Testis (tissue), 2 donors: ENCODE measurements around the gene TNFAIP3.

ENCODE experiments used
- CTCF ChIP-seq, 3 experiments: fragments of 450-650 bp in 2 of 3; fragments of 200-600 bp in 1 of 3; sonication (generic) in 1 of 3; IDR thresholded peaks; one replicate each; pipeline ENCODE4 v1.5.1; 2016 to 2019; ENCODE audit warnings: antibody characterized with exemption in 3 of 3, mild to moderate bottlenecking in 2 of 3, moderate library complexity in 1 of 3
- POLR2A ChIP-seq: fragments of 450-650 bp; IDR thresholded peaks from one replicate; pipeline ENCODE4 v1.6.1; 2017; ENCODE audit warnings: antibody characterized with exemption, mild to moderate bottlenecking, moderate library complexity

GRCh38 chr6:137884149-137884909 lies 17.3 kb downstream of the TNFAIP3 start:
- TF ChIP-seq CTCF (IDR thresholded peaks at IDR 0.05) (no peak), POLR2A (no peak)
